Dendritic cell treated with granulocyte-macrophage colony-stimulating factor and Interleukin-4, amounts not matched to agents 40 ng/mL and 50 ng/mL, for 4 days (primary cell): ENCODE measurements around the gene AXIN1.

Experiments
- H3K27ac Mint-ChIP-seq: one replicate; pipeline ENCODE4 v1.8.0; 2022; ENCODE audit warnings: mild to moderate bottlenecking, mixed read lengths
- H3K27me3 Mint-ChIP-seq: one replicate; pipeline ENCODE4 v1.8.0; 2022; ENCODE audit warnings: mild to moderate bottlenecking, mixed read lengths
- H3K36me3 Mint-ChIP-seq: one replicate; pipeline ENCODE4 v1.8.0; 2022; ENCODE audit warnings: low read depth, mixed read lengths
- H3K4me1 Mint-ChIP-seq: one replicate; pipeline ENCODE4 v1.8.0; 2022; ENCODE audit warnings: low read depth, mixed read lengths
- H3K4me3 Mint-ChIP-seq: one replicate; pipeline ENCODE4 v1.8.0; 2022; ENCODE audit warnings: mild to moderate bottlenecking, moderate library complexity, mixed read lengths
- H3K9me3 Mint-ChIP-seq: one replicate; pipeline ENCODE4 v1.8.0; 2022; ENCODE audit warnings: mixed read lengths
- intact Hi-C: fragments of 100-400 bp; cut with micrococcal nuclease; formaldehyde crosslinking; loops from one replicate; pipeline ENCODE4 v1.15.0; 2022

The AXIN1 gene

DNA sequence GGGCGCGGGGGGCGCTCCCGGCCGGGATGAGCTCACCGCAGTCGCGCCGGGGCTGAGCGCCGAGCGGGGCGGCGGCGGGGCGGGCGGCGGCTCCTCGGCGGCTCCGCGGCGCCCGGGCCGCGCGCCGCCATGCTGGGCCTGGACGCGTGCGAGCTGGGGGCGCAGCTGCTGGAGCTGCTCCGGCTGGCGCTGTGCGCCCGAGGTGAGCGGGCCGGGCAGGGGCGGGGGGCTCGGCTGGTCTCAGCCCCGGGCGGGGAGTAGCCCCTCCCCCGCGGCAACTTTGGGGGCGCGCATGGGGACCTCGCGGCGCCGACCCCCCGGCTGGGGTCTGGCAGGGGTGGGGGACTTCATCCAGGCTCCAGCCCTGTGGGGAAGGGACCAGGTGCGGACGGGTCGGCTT is 72.0 kb downstream of the AXIN1 start, which contains the start of gene ARHGDIG:
Gene ARHGDIG, plus strand, starts transcription at position 40 of the 400 bp plus-strand sequence. Its CDS starts 90 bp downstream, at position 130.
- Mint-ChIP-seq H3K4me1 (no peaks in the 10 kb centered on the region), H3K27ac (no peak within 1 kb of the TSS), H3K27me3 (peaks cover 60% of the 10 kb centered on the region), H3K36me3 (peaks cover 8% of the 10 kb centered on the region), H3K4me3 (no peak within 1 kb of the TSS), H3K9me3 (no peaks in the 10 kb centered on the region)
- intact Hi-C loops = no loop called here

DNA sequence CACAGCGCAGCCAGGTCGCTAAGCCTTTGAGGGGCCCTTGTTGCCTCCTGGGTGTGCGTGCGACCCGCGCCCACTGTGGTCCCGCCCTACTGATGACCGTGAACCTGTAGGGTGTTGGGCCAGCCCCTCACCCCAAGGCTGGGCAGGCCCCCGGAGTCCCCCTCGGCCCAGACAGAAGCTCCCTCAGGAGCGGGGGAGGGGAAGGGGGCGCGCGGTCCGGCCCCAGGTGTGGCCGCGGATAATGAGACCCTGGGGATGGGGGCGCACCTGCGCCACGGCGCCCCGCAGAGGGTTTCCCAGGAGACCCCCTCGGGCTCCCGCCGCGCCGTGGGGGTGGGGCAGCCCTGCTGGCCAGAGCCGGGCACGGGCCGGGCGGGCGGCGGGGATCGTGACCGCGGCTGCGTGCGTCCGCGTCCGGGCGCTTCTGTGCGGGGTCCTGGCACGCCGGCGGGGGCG is 72.5 kb downstream of the AXIN1 start:
- Mint-ChIP-seq H3K4me3 (no peak overlapping the region), H3K27me3 (peaks cover 64% of the 10 kb centered on the region), H3K9me3 (no peaks in the 10 kb centered on the region), H3K36me3 (peaks cover 3% of the 10 kb centered on the region), H3K27ac (no peak overlapping the region), H3K4me1 (peaks cover 4% of the 10 kb centered on the region)
- intact Hi-C loops = no loop called here

DNA sequence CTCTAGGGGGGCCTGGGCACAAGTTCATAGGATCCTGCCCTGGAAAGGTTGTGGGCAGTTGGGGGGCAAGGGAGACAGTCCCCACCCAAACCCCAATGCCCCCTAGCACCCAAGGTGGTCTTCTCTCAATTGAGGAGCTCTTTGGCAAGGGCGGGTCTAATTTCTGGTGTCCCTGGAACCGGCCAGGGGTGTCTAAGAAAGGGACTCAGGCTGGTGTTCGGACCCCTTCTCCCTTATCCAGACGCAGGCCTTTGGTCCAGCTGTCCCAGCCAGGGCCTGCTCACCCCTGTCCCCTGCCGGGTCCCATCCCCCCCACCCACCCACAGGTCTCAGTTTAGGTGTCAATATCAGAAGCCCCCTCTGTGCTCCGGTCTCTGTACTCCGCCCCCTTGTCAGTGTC is 73.0 kb downstream of the AXIN1 start:
- H3K27me3 Mint-ChIP-seq = peaks cover 69% of the 10 kb centered on the region
- no peaks in the 10 kb centered on the region for H3K36me3 Mint-ChIP-seq
- intact Hi-C loops = no loop called here
- H3K4me3 Mint-ChIP-seq = no peak overlapping the region
- no peak overlapping the region for H3K27ac Mint-ChIP-seq
- H3K4me1 Mint-ChIP-seq = peaks cover 6% of the 10 kb centered on the region
- no peaks in the 10 kb centered on the region for H3K9me3 Mint-ChIP-seq

DNA sequence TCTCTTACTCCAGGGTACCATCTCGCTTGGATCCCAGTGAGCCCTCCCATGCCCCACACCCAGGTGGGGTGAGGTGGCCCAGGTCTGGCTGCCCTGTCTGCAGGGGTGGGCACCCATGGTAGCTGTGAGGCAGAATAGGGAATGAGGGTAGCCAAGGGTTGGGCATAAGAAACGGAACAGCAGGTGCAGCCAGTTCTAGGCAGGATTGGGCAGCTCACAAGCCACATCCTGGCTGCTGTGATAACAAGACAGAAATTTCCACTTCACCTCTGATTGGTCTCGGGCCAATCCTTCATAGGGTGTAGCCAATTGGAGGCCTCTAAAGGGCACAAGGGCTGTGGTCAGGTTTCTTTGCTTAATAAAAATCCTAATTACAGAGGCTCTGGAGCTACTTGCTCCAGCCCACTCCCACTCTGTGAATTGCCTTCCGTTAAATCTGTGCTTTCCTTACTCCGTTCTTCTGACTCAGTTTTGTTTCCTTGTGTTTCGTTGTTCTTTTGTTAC is 73.6 kb downstream of the AXIN1 start:
- peaks cover 75% of the 10 kb centered on the region for H3K27me3 Mint-ChIP-seq
- no peak overlapping the region for H3K27ac Mint-ChIP-seq
- intact Hi-C loops = no loop called here
- H3K36me3 Mint-ChIP-seq = no peaks in the 10 kb centered on the region
- peaks cover 6% of the 10 kb centered on the region for H3K4me1 Mint-ChIP-seq
- no peaks in the 10 kb centered on the region for H3K9me3 Mint-ChIP-seq
- H3K4me3 Mint-ChIP-seq = no peak overlapping the region

DNA sequence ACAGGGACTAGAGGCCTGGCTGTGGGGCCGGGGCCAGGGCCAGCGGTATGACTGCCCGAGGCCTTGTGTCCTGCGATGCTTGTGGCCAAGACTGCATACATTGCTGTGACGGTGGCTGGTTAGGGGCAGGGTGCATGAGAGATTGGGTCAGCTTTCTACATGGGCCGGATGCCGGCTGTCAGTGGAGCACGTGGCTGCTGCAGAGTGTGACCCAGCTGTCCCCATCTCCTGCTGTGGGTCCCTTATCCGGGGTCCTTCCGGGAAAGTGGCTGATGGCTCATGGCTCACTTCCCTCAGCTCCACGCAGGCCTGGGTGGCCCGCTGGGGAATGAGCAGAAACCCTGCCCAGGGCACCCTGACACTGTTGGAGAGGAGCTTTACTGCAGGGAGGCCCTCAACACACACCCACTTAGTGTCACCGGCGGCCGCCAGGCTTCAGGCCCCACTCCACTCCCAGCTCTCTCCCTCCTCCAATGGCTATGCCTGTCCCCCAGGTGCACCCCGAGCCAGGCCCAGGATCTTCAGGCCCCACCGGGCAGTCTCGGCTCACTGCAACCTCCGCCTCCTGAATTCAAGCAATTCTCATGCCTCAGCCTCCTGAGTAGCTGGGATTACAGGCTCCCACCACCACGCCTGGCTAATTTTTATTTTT is 76.0 kb downstream of the AXIN1 start:
- Mint-ChIP-seq H3K27ac (no peak overlapping the region), H3K4me3 (peak overlapping the region; percentile 54), H3K36me3 (no peaks in the 10 kb centered on the region), H3K27me3 (peaks cover 65% of the 10 kb centered on the region), H3K4me1 (peaks cover 6% of the 10 kb centered on the region), H3K9me3 (no peaks in the 10 kb centered on the region)
- intact Hi-C loops = no loop called here

DNA sequence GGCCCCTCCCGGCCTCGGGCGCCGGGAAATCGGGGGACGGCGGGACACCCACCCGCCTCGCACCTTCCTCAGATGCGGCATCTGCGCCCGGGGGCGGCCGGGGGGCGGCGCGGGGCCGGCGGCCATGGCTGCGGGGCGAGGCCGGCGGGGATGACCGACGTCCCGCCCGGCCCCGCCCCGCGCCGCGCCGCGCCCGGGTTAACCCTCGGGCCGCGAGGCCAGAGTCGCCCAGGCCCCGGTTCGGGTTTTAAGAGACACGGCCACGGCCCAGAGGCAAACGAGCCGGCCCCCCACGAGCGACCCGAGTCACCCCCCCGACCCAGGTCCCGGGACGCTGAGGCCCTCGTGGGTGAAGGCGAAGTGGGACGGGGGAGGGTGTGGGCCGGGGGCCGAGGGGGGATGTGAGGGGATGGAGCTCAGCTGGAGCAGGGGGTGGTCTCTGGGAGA is 76.7 kb downstream of the AXIN1 start, which contains the start of gene RGS11:
Gene RGS11, minus strand, starts transcription at position 159 of the 447 bp plus-strand sequence. Its CDS starts 33 bp downstream, at position 126.
- intact Hi-C loops = no loop called here
- H3K36me3 Mint-ChIP-seq = no peaks in the 10 kb centered on the region
- peak within 1 kb of the TSS; percentile 54 for H3K4me3 Mint-ChIP-seq
- peaks cover 6% of the 10 kb centered on the region for H3K4me1 Mint-ChIP-seq
- no peak within 1 kb of the TSS for H3K27ac Mint-ChIP-seq
- H3K9me3 Mint-ChIP-seq = no peaks in the 10 kb centered on the region
- peaks cover 57% of the 10 kb centered on the region for H3K27me3 Mint-ChIP-seq

DNA sequence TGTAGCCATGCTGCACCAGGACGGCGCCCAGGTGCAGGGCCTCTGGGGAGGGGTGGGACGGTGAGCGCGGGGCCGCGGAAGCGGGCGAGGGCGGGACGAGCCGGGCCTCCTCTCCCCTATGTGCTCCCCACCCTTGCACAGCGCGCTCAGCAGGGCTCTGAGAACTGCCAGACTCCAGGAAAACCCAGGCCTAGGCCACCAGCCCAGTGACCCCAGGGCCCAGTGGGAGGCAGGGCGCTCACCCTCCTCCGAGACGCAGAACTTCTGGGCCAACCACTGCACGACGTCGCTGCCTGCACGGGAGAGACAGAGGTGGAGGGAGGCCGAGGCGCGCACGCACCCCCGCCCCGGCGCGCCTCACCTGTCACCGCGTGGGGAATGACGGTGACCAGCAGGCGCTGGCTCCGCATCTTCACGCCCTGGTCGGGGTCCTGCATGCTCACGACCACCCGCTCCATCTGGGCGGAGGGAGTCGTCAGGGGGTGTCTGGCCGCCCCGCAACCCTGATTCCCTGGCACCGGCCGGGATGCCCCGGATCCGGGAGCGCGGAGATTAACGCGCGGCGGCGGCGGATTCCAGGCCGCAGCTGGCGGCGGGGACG is 77.4 kb downstream of the AXIN1 start:
- H3K9me3 Mint-ChIP-seq = no peaks in the 10 kb centered on the region
- no peak overlapping the region for H3K27ac Mint-ChIP-seq
- peaks cover 6% of the 10 kb centered on the region for H3K4me1 Mint-ChIP-seq
- intact Hi-C loops = no loop called here
- H3K36me3 Mint-ChIP-seq = no peaks in the 10 kb centered on the region
- H3K4me3 Mint-ChIP-seq = peak overlapping the region; percentile 54
- peaks cover 56% of the 10 kb centered on the region for H3K27me3 Mint-ChIP-seq

DNA sequence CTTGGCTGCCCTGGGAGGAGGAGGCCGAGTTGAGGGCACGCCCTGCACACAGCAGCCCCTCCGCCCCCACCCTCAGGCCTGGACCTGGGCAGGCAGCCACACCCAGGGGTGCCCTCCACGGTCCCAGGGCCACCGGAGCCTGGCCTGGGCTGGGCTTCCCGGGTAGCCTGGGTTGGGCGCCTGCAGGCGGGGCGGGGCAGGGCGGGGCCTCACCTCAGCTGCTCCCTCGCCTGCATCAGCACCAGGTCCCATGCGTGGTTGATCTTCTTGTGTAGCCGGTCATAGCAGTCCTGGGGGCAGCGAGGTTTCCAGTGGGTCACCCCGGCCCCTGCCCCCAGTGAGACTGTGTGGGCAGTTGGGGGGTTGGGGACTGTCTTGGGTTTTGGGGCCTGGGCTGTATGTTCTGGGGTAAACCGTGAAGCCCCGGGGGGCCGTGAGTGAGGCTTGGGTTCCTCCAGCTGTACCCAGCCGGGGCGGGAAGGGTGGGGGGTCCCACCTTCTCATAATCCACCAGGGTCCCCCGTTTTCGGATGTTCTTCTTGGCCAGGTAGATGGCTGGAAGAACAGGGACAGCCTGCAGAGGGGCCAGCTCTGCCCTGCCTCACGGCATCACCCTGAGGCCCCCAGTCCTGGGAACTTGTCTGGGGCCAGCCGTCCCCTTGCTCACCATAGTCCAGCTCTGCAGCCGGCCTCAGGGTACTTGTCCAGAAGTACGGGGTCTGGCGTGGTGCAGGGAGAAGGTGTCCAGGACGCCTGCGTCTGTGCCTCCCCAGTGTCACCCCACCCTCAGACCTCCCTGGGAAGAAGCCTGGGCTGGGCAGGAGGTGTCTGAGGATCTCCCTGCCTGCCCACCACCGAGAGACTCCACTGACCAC is 78.7 kb downstream of the AXIN1 start:
- intact Hi-C loops = no loop called here
- no peaks in the 10 kb centered on the region for H3K9me3 Mint-ChIP-seq
- no peaks in the 10 kb centered on the region for H3K36me3 Mint-ChIP-seq
- H3K4me3 Mint-ChIP-seq = no peak overlapping the region
- peaks cover 45% of the 10 kb centered on the region for H3K27me3 Mint-ChIP-seq
- no peak overlapping the region for H3K27ac Mint-ChIP-seq
- peaks cover 6% of the 10 kb centered on the region for H3K4me1 Mint-ChIP-seq

DNA sequence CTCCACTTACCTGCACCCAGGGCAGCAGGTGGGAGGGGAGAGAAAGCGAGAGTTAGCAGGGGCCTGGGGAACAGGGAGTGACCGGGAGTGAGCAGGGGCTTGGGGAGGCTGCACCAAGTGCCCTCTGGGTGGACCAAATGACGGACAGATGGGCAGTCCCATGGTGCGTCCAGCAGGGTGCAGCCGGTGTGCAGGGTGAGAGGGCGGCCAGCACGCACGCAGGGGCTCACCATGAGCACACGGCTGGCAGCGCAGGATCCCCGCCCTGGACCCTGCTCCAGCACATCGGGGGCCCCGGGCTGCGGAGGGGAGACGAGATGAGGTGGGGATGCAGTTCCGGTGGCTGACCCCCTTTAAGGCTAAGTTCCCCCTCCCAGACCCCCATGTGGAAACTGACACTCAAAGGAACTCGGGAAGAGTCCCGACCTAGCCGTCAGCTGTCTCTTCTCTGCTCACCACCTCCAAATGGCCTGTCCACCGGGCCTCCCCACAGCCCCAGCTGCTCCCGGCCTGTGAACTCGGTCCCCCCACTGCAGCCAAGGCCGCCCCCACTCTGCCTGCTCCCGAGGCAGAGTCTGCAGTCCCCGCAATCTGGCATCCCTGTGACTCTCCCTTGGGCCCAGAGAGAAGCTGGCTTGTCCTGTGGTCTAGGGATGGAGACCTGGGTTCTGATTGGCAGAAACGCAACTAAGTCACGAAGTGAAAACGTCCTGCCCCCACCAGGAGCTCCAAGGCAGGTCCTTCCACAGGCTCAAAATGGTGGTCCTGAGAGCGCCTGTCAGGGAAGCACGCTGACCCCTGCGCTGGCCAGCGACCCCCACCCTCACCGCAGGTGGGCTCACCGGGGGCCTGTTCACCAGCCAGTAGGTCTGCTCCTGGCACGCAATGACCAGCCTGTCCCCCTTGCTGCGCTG is 79.6 kb downstream of the AXIN1 start:
- no peak overlapping the region for H3K27ac Mint-ChIP-seq
- H3K4me3 Mint-ChIP-seq = no peak overlapping the region
- H3K36me3 Mint-ChIP-seq = no peaks in the 10 kb centered on the region
- H3K27me3 Mint-ChIP-seq = peaks cover 39% of the 10 kb centered on the region
- intact Hi-C loops = no loop called here
- H3K9me3 Mint-ChIP-seq = no peaks in the 10 kb centered on the region
- peaks cover 6% of the 10 kb centered on the region for H3K4me1 Mint-ChIP-seq

DNA sequence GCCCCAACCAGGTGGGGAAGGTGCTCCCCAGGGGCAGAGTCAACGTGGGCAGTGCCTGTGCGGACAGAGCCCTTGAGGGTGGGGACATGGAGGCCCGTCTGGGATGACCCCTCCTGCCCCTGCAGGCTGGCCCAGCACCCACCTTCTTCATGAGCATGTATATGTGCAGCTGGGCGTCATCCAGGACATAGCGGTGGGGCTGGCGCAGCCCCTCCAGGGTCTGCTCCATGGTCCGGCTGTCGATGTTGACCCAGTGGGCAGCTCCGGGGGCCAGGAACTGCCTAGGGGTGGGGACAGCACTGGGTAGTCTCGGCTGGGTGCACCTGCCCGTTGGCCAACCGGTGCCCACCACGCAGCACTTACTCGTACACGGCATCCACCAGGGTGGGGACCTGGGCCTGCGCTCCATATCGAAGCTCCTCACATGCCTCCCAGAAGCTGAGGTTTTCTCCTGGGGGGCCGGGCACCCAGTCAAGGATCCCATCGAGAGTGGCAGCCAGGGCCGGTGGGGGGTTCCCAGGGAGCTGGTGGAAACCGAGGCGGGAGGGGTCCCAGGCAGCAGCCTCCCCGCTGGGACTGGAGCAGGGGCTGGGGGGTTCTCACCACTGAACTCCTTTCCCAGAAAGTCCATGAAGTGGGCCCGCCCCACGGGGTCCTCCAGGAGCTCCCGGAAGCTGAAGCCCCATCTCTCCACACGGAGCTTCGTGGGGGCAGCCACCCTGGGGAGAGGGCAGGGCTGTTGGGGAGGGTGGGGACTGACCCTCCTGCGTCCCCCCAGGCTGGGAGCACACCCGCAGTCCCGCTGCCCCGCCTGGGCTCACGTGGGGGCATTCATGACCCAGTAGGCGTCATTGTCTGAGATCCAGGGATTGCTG is 81.9 kb downstream of the AXIN1 start:
- Mint-ChIP-seq H3K4me3 (no peak overlapping the region), H3K27ac (no peak overlapping the region), H3K27me3 (peaks cover 21% of the 10 kb centered on the region), H3K9me3 (no peaks in the 10 kb centered on the region), H3K36me3 (peaks cover 6% of the 10 kb centered on the region), H3K4me1 (peaks cover 6% of the 10 kb centered on the region)
- intact Hi-C loops = no loop called here

DNA sequence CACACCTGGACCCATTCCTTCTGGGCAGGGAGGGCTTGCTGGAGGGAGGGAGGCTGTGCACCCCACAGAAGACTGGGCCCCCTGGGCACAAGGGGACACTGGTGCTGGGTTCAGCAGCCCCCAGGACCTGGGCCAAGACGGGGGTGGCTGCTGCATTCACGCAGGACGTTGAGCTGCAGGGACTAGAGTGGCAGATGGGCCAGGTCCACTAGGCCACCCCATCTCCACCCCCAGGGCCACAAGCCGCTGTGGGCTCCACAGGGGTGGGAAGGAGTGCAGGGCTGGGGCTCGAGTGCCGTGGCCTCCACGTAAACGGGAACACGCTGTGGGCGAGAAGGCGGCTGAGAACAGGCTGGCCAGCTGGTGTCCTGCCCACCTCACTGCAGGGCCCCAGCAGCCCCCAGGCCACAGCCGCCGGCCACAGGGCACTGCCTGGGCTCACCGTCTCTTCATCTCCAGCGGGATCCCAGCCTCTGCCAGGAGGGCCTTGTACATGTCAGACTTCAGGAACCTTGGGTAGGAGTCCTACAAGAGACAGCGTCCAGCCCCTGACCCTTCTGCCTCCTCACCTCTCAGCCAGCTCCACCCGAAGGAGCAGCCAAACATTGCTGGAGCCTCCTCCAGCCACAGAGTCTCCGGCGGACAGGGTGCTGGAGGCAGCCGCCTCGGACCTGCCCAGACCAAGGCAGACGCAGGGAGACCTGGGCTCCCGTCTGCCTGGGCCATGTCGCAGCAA is 83.3 kb downstream of the AXIN1 start:
- intact Hi-C loops = no loop called here
- no peaks in the 10 kb centered on the region for H3K4me1 Mint-ChIP-seq

More for the DNA sequence above, 83.3 kb downstream of the AXIN1 start:
- Mint-ChIP-seq H3K36me3 (peaks cover 20% of the 10 kb centered on the region), H3K9me3 (no peaks in the 10 kb centered on the region), H3K27ac (no peak overlapping the region), H3K4me3 (no peak overlapping the region), H3K27me3 (peaks cover 9% of the 10 kb centered on the region)
